22Rv1 (cell line): ENCODE measurements around the gene PLSCR2.

ENCODE experiments used
- ZFX ChIP-seq: fragments of 450-650 bp; IDR thresholded peaks from 2 replicates; pipeline ENCODE4 v1.6.1; 2017; ENCODE audit warnings: antibody characterized with exemption, borderline replicate concordance
- TF ChIP-seq, protein P1 (sequence below): fragments of 450-650 bp; IDR thresholded peaks from 2 replicates; pipeline ENCODE4 v1.5.1; 2017; ENCODE audit warnings: mild to moderate bottlenecking

DNA sequence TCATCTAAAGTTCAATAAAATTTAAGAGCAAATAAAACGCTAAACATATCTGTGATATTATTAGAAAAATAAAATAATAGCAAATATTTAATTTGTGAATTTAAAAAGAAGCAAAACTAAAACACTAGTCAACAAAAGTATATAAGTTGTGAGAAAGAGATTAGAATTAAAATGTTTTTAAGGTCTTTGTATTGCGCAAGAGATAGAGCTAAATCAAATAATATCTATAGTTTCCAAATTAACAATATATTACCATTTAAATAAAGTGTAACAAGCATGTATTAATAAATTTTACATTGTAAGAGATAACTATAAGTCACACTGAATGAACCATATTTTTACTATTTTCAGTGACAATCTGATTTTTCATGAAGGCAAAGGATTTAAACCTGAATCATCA lies 74.2 kb downstream of the PLSCR2 start:
- TF ChIP-seq, protein P1, sequence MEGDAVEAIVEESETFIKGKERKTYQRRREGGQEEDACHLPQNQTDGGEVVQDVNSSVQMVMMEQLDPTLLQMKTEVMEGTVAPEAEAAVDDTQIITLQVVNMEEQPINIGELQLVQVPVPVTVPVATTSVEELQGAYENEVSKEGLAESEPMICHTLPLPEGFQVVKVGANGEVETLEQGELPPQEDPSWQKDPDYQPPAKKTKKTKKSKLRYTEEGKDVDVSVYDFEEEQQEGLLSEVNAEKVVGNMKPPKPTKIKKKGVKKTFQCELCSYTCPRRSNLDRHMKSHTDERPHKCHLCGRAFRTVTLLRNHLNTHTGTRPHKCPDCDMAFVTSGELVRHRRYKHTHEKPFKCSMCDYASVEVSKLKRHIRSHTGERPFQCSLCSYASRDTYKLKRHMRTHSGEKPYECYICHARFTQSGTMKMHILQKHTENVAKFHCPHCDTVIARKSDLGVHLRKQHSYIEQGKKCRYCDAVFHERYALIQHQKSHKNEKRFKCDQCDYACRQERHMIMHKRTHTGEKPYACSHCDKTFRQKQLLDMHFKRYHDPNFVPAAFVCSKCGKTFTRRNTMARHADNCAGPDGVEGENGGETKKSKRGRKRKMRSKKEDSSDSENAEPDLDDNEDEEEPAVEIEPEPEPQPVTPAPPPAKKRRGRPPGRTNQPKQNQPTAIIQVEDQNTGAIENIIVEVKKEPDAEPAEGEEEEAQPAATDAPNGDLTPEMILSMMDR, result no peak
- no peak for TF ChIP-seq ZFX
